GM18508 (cell line): ENCODE data around the gene CYGB.

Source experiments
- ATAC-seq: cut with Tn5 transposase; IDR thresholded peaks from one replicate; pipeline ENCODE4 v1.9.1; 2021; ENCODE audit warnings: moderate number of reproducible peaks; ENCODE audit not compliant: insufficient read depth, unreplicated experiment

CYGB gene

DNA sequence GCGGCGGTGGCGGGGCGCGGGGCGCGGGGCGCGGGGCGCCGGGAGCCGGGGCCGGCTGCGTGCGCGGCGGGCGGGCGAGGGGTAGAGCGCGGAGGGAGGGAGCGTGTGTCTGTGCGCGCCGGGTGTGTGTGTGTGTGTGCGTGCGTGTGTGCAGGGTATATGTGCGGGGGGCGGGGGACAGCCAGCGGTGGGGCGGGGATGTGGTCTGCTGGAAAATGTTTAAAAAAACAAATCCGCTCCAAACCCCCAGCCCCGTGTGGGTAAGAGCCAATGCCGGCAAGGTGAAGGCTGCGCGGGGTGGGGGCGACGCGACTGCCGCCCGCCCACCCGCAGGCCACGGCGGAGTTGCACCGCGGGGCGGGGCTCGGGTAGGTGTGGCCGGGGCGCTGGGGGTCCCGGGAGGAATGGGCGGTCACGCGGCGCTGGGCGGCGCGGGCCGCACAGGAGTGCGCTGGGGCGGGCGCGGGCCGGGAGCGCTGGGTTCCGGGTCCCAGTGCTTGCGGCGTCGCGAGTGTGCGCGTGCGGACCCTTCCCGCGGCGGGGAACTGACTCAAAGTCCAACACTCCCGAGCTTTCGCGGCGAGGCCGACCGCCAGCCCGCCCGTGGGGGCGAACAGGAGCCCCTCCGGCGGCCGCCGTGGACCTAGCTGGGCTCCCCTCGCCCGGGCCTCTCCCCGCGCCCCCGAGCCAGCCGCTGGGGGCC, at the start of gene CYGB:
Gene CYGB (minus strand): TSS at position 132 of the 703 bp plus-strand sequence. CDS start 167 bp downstream, outside the sequence.
- ATAC-seq, result no peak

DNA sequence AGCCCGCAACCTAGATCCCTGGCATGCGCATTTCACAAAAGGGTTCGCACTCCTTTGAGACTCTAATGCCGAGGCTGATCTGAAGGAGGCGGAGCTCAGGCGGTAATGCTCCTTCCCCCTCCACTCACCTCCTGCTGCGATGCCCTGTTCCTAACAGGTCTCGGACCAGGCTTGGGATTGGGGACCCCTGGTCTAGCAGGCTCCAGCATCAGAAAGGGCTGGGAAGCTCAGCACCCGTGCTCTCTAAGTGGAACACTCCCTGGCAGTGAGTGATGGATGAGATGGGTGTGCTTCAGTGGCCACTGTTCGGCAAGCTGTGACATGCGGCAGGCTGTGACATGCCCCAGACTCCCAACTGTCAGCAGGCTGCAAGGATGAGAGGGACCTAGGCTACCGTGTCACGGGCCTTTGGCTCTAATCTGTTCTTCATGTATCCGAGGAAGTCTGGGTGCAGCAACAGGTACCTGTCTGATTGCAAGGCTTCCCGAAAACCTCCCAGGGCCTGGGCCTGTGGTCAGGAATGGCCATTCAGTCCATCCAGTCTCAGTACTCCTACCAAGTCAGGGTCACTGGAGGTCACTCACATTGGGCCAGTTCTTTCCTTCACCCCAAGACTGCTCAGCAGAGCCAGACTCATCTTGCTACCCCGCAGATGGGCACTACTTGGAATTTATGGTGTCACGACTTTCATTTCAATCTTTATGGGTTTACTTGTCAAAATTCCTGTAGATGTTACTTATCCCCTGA, 49.4 kb upstream of the CYGB start:
- no peak for ATAC-seq

DNA sequence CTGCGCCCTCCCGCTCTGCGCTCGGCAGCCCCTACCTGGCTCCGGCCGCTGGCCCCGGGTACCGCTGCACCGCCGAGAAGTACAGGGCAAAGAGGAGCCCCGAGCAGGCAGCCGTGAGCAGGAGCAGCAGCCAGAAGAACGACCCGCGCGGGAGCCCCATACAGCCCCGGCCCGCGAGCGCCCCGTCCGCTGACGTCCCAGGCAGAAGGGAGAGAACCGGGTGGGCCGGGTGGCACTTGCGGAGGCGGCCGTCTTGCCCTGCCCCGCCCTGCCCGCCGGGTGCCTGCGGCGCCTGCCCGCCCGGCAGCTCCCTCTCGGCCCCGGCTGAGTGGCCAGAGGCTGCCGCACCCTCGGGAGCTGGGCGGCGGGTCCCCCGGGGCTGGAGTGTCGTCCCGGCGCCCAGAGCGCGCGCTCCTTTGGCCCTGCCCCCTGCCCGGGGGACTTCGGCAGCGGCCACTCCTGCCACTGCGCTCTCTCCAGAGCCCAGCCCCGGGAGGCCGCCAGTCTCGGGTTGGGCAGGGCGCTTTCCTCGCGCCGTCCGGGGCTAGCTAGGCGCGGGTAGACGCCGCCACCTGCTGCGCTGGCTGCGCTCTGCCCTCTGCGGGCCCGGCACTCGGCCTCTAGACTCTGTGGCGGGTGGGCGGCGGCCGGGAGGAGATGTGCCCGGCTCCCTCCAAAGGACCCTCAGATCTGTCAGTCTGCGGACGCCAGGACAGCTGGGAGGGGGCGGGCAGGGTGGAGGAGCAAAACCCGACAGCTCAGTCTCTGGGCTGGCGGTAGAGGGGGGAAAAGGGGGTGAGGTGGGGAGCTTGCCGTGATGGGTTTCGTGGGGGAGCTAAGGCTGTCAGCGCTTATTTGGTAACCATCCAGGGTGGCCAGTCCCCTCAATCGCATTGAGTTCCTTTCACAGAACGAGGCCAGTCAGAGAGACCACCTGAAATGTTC, 48.4 kb upstream of the CYGB start, which contains the start of gene ST6GALNAC2:
Gene ST6GALNAC2 (minus strand): TSS at position 212 of the 945 bp plus-strand sequence. CDS start 52 bp downstream, at position 160.
- ATAC-seq, result no peak

DNA sequence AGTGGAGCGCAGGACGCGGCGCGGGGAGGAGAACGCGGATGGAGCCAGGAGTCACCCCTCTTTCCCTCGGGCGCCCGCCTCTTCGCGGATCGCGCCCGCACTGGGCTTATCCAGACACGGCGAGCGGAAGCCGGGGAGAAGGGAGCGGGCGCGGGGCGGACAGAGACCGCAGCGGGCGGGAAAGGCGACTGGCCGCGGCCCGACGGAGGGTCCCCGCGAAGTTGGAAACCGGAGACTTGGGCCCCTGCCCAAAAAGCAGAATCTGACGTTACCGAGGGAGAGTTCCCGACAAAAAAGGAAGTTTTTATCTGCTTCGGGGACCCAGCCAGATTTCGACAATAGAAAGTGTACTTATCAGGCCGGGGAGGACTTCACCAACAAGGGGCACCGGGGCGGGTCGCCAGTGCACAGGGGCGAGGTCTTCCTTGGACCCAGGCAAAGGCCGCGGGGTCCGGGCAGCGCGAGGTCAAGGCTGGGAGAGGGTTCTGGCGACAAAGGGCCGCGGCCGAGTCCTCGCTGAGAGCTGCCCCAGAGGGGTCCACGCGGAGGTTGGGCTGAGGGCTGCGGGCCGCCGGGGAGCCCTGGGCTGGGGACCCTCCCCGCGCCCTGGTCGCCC, 47.6 kb upstream of the CYGB start:
- no peak for ATAC-seq

DNA sequence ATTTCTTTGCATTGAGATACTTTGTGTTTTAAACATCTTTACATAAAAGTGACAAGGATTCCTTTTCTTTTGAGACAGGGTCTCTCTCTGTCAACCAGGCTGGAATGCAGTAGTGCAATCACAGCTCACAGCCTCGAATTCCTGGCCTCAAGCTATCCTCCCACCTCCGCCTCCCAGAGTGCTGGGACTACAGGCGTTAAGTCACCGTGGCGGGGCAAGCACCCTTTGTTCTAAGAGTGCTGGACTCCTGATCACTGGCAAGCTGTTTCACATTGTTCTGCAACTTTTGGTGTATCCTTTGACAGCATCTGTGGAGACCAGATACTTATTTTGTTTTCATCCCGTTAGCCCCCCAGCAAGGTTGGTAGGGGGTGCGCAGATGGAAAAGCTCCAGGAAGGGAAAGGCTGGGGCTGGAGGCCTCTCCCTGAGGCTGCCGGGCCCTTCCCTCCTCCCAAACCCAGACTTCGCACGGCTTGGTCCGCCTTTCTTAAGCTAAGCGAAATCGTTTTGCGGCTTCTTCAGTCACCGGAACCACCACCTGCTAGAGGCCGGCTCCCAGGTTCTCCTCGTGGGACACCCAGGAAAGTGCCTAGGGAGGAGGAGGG, 47.0 kb upstream of the CYGB start:
- ATAC-seq, result no peak

DNA sequence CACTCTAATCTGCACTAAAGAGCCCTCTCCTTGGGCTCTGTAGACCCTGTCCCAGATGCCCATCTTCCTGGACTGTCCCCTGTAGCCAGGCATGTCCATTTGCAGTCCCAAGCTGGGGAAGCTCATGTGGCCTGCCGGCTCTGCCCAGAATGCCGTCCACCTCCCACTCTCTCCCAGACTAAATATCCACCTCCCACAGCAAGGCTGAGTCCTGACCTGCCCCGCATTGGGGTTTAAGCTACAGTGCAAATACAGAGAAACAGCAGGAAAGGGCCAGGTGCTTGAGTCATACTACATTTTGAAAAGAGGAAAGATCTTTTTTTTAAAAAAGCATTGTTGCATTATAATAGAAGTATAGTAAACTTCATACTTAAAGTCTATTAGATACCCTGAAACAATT, 45.2 kb upstream of the CYGB start:
- no peak for ATAC-seq

DNA sequence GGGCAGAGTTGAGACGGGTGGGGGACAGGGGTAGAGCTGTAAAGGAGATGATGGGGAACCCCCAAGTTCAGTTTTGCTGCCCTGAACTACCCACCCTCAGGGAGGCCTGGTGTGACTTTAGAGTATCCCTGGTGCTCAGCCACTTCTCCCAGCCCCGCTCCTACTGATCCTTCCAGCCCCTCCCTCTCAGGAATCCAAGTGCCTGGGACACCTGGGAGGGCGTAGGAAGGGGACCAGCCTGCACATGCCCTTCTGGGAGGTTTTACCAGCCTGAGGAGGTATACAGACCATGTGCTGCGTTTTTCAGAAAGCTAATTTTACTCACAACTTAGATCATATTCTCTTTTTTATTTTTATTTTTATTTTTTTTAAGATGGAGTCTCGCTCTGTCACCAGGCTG, 44.0 kb upstream of the CYGB start:
- no peak for ATAC-seq

DNA sequence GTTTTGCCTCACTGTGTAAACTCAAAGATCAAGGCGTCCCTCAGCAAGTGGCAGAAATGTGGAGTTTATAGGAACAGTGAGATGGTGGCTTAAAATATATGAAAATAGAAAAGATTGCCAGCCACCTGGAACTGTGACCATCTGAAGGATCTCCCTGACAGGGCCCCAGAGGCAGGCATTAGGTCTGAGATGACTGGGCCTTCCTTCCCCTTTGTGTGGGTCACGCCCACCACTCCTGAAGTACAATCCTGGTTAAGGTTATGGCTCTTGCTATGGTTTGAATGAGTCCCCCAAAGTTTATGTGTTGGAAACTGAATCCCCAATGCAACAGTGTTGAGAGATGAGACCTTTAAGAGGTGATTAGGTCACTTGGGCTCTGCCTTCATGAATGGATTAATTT, 41.8 kb upstream of the CYGB start:
- no peak for ATAC-seq

DNA sequence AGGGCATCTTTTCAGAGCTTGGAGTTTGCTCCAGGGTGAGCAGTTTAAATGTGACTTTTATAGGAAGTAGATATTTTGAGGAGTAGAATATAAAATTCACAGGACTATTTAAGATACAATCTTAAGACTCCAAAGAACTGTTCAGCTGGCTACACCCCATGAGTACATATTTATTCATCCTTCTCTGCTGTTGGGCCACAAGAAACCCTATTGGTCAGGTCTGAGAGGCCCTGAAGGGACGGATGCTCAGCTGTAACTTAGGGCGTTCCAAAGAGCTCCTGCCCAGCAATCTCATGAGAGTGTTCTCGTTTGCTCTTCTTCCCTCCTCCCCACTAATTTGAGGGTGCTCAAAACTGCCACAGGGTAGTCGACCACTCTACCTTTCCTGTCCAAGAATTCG, 40.9 kb upstream of the CYGB start:
- ATAC-seq, result no peak

DNA sequence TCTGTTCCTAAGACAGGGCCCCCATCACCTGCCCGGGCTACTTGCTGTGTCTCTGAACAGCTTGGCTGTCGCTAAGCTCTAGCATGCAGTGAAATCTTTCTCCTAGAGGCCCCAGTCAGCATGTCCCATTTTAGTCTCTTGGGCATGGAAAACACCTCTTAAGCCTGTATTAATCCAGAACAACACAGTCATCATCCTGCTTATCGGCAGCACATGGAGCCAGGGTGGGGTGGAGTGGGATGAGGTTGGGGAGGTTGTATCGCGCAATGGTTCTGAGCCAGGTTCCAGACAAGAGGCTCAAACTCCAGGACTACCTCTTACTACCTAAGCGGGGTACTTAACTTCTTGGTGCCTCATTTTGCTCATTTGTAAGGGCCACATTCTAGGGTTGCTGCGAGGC, 40.4 kb upstream of the CYGB start:
- no peak for ATAC-seq

DNA sequence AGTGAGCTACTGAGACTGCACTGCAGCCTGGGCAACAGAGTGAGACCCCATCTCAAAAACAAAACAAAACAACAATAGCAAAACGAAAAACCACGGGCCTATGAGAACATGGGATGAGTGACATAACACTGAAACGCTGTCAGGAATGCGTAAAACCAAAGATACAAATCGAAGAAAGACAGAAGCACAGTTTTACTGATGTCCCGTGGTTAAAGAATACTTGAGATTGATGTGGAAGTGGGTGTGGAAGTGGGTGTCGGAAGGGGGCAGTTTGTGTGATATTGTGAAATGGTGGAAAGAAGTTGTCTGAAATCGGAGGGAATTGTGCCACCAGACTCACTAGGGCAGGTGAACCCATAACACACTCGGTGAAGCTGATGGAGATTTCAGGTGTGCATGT, 38.7 kb upstream of the CYGB start:
- no peak for ATAC-seq

DNA sequence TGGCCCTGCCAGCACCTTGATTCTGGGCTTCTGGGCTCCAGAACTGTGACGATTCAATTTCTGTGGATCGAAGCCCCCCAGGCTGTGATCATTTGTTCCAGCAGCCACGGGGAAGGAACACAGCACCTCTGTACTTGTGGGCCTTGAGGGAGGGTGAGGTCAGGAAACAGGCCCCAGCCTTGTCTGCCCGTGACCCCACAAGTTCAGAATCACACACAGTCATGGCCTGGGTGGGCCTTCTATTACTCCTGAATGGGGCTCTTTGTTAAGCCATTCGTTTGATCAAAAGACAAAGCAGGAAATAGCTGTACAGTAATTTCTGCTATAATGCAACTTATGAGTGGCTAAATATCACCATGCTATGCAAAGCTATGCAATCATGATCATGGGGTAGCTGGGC, 38.1 kb upstream of the CYGB start:
- no peak for ATAC-seq

DNA sequence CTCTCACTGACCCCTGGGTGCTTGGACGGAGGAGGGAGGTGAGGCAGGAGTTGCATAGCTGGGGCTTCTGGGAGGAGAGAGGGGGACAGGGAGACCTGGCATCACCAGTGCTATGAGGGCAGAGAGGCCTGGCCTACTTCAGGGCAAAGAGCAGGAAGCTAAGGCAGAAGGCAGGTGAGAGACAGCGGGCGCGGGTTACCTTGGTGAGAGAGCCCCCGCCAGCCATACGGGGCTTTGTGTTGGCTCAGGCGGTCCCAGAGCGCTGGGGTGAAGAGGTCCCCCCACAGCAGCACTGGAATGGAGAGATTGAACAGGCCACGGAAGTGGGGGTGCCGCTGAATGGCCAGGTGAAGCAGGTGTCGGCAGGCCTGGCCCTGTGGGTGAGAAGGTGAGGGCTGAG, 36.7 kb upstream of the CYGB start:
- no peak for ATAC-seq

DNA sequence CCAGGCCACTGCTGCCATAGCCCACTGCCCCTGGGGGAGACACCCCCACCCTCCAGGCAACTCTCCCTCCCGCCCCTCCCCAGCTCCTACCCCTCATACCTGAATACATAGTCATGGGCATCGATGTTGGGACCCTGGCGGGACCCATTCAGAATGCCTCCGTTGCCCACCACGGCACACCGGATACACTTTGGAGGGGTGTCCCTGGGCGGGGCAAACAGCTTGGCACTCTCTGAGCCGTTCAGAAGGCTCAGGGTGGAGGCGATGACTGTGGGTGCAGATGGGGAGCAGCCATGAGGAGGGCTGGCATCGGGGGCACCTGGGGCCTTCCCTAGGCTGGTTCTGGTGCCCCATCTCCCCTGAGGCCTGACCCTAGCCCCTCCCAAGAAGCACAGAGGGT, 35.6 kb upstream of the CYGB start:
- no peak for ATAC-seq

DNA sequence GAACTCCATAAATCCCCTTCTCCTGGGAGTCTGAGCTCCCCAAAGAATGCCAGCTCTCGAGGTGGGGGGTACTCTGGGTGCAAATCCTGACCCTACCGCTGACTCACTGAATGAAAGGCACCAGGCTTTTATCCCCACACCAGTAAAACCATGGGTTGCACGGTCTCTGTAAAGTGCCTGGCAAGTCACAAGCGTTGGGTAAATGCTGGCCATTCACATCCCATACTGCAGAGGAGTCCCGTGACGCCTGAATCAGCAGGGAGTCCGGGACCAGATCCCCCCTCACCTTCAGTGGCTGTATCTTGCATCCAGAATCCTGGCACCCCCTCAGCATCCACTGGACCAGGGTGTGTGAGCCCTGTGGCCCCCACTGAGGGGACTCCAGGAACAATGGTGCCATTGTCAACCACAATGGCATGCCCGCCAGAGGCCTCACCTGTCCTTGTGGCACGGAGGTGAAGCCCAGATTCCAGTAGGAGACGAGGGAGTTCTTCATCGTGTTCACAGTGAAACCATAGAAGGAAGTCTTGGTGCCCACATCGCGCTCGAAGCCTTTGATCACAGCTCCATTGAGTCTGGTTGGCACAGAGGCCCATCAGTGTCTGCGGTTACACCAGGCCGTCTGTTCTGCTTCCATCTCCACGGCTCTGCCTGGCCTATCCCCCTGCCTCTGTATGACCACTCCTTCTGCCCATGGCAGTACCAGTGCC, 34.8 kb upstream of the CYGB start:
- ATAC-seq, result no peak

DNA sequence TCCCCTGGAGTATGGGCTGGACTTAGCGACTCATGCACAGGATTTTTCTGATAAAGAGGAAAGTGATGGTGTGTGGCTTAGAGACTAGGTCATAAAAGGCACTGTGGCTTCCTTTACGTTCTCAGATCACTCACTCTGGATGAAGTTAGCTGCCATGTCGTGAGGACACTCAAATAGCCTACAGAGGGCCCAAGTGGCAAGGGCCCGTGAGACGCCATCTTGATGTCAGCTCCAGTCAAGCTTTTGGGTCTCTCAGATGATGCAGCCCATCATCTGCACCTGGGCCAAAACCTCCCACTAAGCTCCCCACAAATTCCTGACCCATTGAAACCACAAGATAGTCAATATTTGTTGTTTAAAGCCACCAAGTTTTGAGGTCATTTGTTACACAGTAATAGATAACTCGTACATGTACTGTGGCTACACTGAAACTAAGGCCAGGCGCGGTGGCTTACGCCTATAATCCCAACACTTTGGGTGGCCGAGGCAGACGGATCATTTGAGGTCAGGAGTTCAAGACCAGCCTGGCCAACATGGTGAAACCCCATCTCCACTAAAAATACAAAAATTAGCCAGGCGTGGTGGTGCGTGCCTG, 33.5 kb upstream of the CYGB start:
- ATAC-seq, result no peak

DNA sequence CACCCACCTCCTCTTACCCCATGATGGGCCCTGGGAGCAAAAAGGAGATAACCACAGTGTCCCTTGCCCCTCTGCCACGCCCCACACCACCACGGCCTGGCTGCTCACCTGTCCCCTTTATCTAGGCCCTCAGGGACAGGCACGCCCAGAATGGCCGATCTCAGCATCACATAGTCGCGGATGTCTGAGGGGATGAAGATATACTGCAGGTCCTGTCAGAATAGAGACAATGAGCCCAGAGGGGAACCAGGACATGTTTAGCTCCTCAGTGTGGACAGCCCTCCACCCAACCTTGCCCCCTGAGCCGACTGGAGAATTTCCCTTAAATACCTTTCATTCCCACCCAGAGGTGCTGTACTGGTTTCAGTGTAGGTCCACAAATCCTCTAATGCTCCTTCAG, 32.9 kb upstream of the CYGB start:
- ATAC-seq, result no peak

DNA sequence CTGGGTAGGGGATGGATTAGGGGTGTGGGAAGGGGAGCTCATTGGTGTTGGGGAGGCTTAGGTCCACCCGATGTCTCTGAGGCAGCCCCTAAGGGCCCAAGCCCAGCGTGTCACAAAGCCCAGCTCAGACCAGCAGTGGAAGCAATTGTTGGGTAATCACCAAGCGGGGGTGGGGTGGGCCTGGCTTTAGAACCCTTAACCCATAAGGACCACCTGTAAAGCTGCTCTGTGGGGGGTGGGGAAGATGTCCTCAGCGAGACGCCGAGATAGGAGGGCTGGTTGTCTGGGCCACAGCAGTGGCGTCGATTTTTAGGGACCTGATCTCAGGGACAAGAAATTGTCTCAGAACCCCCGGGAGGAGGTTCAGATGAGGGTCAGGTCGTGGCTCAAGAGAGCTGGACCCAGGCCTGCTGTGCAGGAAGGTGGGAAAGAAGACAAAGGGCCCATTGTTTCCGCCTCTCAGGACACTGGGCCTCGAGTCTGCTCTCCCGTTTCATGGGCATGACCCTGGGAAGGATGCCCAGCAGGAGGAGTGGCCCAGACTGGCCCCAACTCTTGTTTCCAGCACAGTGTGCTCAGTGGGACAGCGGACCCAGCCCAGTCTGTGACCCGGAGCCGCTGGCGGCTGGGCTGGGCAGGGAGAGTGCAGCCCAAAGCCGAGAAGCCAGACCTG, 32.2 kb upstream of the CYGB start:
- ATAC-seq, result no peak
